NT2/D1 (cell line): Measurements from ENCODE around the gene FES.

Experiments
- DNase-seq: peaks from one replicate; pipeline ENCODE4 v3.0.0-alpha.2; 2011; ENCODE audit warnings: low read depth, low spot score
- H3K27me3 ChIP-seq: 2 replicates; pipeline ENCODE4 v1.6.0; 2011; ENCODE audit warnings: mild to moderate bottlenecking; ENCODE audit not compliant: insufficient read length, insufficient read depth
- H3K36me3 ChIP-seq: 2 replicates; pipeline ENCODE4 v1.6.1; 2011; ENCODE audit warnings: mild to moderate bottlenecking, low read length, mixed read lengths; ENCODE audit not compliant: insufficient read depth, insufficient read length
- H3K4me1 ChIP-seq: 2 replicates; pipeline ENCODE4 v1.5.1; 2011; ENCODE audit not compliant: insufficient read depth, insufficient read length
- H3K4me3 ChIP-seq: 2 replicates; pipeline ENCODE4 v1.5.1; 2011; ENCODE audit warnings: low read depth; ENCODE audit not compliant: insufficient read length
- H3K9ac ChIP-seq: 2 replicates; pipeline ENCODE4 v1.6.0; 2011; ENCODE audit warnings: low read depth; ENCODE audit not compliant: insufficient read length
- H3K9me3 ChIP-seq: 2 replicates; pipeline ENCODE4 v1.5.1; 2011; ENCODE audit warnings: mild to moderate bottlenecking, low read length; ENCODE audit not compliant: insufficient read depth
- SUZ12 ChIP-seq: IDR thresholded peaks from 2 replicates; pipeline ENCODE4 v1.6.1; 2011; ENCODE audit not compliant: insufficient read length, insufficient read depth; ENCODE audit errors: extremely low read depth
- YY1 ChIP-seq: IDR thresholded peaks from 2 replicates; pipeline ENCODE4 v1.6.1; 2011; ENCODE audit not compliant: insufficient read length, insufficient read depth
- ZNF274 ChIP-seq: IDR thresholded peaks from 2 replicates; pipeline ENCODE4 v1.6.1; 2011; ENCODE audit warnings: mild to moderate bottlenecking, low read depth, low read length

Gene FES

DNA sequence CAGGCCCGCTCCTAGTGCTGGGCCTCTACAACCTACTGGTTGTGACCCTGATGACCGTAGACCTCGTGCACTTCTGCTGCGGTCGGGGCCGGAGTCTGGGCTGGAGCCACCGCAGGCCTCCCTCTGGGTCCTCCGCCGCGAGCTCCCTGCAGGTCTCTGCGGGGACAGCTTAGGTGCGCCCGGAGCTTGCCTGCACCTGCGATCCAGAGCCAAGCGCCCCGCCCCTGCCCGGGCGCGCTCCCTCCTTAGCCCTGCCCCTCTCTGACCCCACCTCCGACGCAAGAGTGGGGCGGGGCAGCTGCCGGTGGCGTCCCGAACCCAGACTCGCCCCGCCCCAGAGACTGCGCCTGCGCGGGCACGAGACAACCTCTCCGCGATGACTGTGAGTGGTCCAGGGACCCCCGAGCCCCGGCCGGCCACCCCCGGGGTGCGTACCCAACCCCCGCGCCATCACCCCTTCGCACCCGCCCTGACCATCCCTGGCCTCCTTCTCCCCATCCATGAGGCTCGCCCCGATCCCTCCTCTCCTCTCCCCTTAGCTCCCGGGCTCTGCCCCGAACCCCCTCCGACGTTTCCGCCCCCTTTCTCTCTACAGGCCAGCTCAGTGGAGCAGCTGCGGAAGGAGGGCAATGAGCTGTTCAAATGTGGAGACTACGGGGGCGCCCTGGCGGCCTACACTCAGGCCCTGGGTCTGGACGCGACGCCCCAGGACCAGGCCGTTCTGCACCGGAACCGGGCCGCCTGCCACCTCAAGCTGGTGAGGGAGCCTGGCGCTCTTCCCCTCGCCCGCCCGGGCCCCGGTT is 50.8 kb downstream of the FES start, which contains the start of gene UNC45A:
TSS of gene UNC45A (plus strand) at position 337 of the 803 bp plus-strand sequence. CDS start at position 377, 40 bp downstream.
- no peaks in the 10 kb centered on the region for H3K9me3 ChIP-seq
- TF ChIP-seq SUZ12 = no peak
- TF ChIP-seq YY1 = no peak
- TF ChIP-seq ZNF274 = no peak
- peaks cover 18% of the 10 kb centered on the region for H3K27me3 ChIP-seq
- H3K9ac ChIP-seq = peak within 1 kb of the TSS; percentile 83
- peaks cover 35% of the 10 kb centered on the region for H3K36me3 ChIP-seq
- peaks cover 8% of the 10 kb centered on the region for H3K4me1 ChIP-seq
- peak within 1 kb of the TSS; percentile 77 for H3K4me3 ChIP-seq
- peak; percentile 84 for DNase-seq

DNA sequence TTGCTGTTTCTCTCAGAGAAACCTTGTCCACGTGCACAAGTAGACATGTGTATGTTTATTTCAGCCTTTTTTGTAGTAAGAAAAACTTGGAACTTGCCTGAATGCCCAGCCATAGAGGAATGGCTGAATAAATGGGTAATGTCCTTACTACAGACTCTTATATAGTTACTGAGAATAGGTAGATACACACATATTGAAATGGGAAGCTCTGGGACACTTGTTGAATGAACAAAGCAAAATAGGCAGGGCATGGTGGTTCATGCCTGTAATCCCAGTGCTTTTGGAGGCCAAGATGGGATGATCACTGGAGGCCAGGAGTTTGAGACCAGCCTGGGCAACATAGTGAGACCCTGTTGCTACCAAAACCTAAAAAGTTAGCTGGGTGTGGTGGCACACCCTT is 52.5 kb downstream of the FES start:
- Histone ChIP-seq H3K36me3 (peaks cover 47% of the 10 kb centered on the region), H3K27me3 (peaks cover 18% of the 10 kb centered on the region), H3K4me1 (peaks cover 3% of the 10 kb centered on the region), H3K4me3 (no peak overlapping the region), H3K9ac (no peak overlapping the region), H3K9me3 (no peaks in the 10 kb centered on the region)
- no peak for TF ChIP-seq ZNF274
- no peak for DNase-seq

DNA sequence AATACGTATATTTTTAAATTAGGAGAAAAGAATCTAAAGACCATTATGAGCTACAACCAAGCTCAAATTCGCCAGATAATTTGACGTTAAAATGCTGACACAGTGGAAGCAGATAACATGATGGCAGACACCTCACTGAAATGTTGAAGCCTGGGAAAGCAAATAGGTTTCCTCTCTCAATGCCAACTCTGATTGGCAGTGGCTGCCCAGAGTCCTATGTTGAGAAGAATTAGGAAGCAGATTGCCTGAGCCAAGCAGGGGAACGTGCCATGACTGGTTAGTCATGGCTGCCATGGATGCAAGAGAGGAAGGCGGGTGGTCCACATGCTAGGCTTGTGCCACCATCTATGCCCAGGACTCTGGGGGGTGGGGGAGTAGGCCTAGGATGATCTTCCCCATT is 54.0 kb downstream of the FES start:
- peaks cover 61% of the 10 kb centered on the region for H3K36me3 ChIP-seq
- no peak for TF ChIP-seq ZNF274
- no peak for TF ChIP-seq YY1
- TF ChIP-seq SUZ12 = no peak
- H3K9ac ChIP-seq = no peak overlapping the region
- peaks cover 3% of the 10 kb centered on the region for H3K4me1 ChIP-seq
- peaks cover 10% of the 10 kb centered on the region for H3K27me3 ChIP-seq
- DNase-seq = no peak
- H3K9me3 ChIP-seq = no peaks in the 10 kb centered on the region
- no peak overlapping the region for H3K4me3 ChIP-seq

DNA sequence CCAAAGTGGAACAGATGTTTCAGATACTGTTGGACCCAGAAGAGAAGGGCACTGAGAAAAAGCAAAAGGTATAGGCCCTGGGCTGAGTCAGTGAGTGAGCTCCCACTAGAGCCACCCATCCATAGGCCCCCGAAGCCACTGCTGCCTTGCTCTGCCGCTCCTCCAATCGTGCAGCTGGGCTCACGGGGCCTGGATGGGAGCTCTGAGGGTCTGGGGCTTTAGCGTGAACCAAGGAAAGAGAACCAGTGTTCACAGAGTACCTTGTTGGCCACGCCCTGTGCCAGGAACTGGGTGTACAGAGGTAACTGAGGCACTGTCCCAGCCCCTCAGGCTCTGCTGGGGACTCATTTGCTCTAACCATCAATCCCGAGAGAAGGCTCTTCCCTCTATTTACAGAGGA is 55.5 kb downstream of the FES start:
- no peaks in the 10 kb centered on the region for H3K27me3 ChIP-seq
- peaks cover 75% of the 10 kb centered on the region for H3K36me3 ChIP-seq
- H3K4me1 ChIP-seq = peaks cover 3% of the 10 kb centered on the region
- TF ChIP-seq SUZ12 = no peak
- TF ChIP-seq YY1 = no peak
- no peak for TF ChIP-seq ZNF274
- H3K9ac ChIP-seq = no peak overlapping the region
- H3K4me3 ChIP-seq = no peak overlapping the region
- no peak for DNase-seq
- H3K9me3 ChIP-seq = no peaks in the 10 kb centered on the region

DNA sequence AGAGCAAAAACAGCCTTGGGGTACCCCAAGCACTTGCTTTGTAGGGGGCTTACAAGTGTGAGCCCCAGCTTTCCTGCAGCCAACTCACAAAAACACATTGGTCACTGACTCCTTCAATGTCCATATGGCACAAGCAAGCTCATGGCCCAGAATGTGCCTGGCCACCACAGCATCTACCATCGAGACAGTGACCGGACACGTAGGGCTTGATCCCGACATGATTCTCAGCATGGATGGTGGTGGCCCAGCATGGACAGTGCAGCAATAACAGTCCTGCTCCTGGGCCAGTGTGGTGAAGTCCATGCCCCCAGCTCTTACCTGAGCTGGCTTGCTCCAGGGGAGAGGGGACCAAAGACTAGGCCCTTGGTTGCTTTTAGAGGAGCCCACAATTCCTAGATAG is 56.7 kb downstream of the FES start:
- H3K9ac ChIP-seq = no peak overlapping the region
- no peak overlapping the region for H3K4me3 ChIP-seq
- H3K4me1 ChIP-seq = peaks cover 3% of the 10 kb centered on the region
- no peaks in the 10 kb centered on the region for H3K27me3 ChIP-seq
- H3K36me3 ChIP-seq = peaks cover 85% of the 10 kb centered on the region
- no peaks in the 10 kb centered on the region for H3K9me3 ChIP-seq
- DNase-seq = no peak
- TF ChIP-seq ZNF274 = no peak

DNA sequence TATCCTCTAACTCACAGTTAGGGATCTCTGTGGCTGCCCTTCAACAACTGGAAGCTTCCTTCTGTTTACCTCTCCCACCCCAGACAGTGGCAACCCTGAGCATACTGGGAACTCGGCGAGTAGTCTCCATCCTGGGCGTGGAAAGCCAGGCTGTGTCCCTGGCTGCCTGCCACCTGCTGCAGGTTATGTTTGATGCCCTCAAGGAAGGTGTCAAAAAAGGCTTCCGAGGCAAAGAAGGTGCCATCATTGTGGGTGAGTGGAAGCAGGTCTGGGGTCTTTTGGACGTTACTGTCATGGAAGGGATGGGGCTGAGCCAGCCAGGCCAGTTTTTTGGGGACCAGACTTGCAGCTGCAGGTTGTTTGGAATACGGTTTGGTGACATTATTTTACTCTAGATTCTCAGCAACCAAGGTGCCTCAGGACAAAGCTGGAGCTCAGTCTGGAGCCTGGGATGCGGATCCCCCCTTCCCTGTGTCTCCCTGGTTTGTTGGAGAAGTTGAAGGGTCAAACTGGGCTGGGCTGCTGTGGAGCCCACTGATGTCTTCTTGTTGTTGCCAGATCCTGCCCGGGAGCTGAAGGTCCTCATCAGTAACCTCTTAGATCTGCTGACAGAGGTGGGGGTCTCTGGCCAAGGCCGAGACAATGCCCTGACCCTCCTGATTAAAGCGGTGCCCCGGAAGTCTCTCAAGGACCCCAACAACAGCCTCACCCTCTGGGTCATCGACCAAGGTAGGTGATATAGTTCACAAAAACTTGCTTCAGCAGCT is 58.2 kb downstream of the FES start:
- Histone ChIP-seq H3K9ac (no peak overlapping the region), H3K4me1 (no peaks in the 10 kb centered on the region), H3K36me3 (peaks cover 86% of the 10 kb centered on the region), H3K9me3 (no peaks in the 10 kb centered on the region), H3K27me3 (no peaks in the 10 kb centered on the region), H3K4me3 (no peak overlapping the region)
- no peak for DNase-seq
- TF ChIP-seq YY1 (no peak), ZNF274 (no peak), SUZ12 (no peak)

DNA sequence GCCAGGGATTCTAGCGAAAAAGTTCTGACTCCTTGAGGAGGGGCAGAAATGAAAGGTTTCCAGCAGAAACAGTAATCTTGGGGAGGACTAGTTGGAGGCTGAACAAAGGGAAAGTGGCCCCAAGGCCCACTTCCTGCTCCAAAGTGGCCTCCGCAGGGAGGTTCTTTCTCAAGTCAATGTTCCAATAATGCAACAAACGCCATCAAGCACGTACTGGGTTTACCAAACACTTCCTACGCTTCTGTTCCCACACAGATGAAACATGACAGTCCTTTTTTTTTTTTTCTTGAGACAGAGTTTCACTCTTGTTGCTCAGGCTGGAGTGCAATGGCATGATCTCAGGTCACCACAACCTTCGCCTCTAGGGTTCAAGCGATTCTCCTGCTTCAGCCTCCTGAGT is 60.8 kb downstream of the FES start:
- Histone ChIP-seq H3K27me3 (no peaks in the 10 kb centered on the region), H3K36me3 (peaks cover 89% of the 10 kb centered on the region), H3K9ac (no peak overlapping the region), H3K4me3 (no peak overlapping the region), H3K4me1 (peaks cover 2% of the 10 kb centered on the region), H3K9me3 (no peaks in the 10 kb centered on the region)
- TF ChIP-seq YY1 (no peak), SUZ12 (no peak), ZNF274 (no peak)
- no peak for DNase-seq
